OCI-LY1 (cell line): ENCODE measurements around the gene SSTR4.

ENCODE experiments used
- H2AFZ ChIP-seq: fragments of 200-600 bp; sonication (generic), shearing (Covaris generic); 2 replicates; pipeline ENCODE4 v1.6.0; 2014; ENCODE audit warnings: antibody characterized with exemption, mild to moderate bottlenecking, low read length
- H3F3A ChIP-seq: fragments of 200-600 bp; sonication (generic), shearing (Covaris generic); 2 replicates; pipeline ENCODE4 v1.6.0; 2014; ENCODE audit warnings: mild to moderate bottlenecking, antibody characterized with exemption, low read length, moderate library complexity; ENCODE audit not compliant: insufficient read depth
- H3K27ac ChIP-seq: fragments of 200-600 bp; sonication (generic); 2 replicates; pipeline ENCODE4 v1.5.1; 2014; ENCODE audit warnings: low read length, mixed run types, mild to moderate bottlenecking, low read depth; ENCODE audit not compliant: poor library complexity, severe bottlenecking
- H3K27me3 ChIP-seq: fragments of 200-600 bp; sonication (generic); 2 replicates; pipeline ENCODE4 v1.6.0; 2014; ENCODE audit warnings: antibody characterized with exemption, mild to moderate bottlenecking, low read length, moderate library complexity; ENCODE audit not compliant: insufficient read depth
- H3K36me3 ChIP-seq: fragments of 200-600 bp; sonication (generic); 2 replicates; pipeline ENCODE4 v1.6.1; 2014; ENCODE audit warnings: mild to moderate bottlenecking, antibody characterized with exemption, low read length, moderate library complexity, mixed read lengths; ENCODE audit not compliant: insufficient read depth
- H3K4me1 ChIP-seq: fragments of 200-600 bp; sonication (generic); 2 replicates; pipeline ENCODE4 v1.5.1; 2014; ENCODE audit warnings: mild to moderate bottlenecking, low read length, moderate library complexity; ENCODE audit not compliant: insufficient read depth, severe bottlenecking
- H3K4me2 ChIP-seq: fragments of 200-600 bp; sonication (generic), shearing (Covaris generic); 2 replicates; pipeline ENCODE4 v1.6.1; 2014; ENCODE audit warnings: low read length
- H3K4me3 ChIP-seq: fragments of 200-600 bp; sonication (generic); 2 replicates; pipeline ENCODE4 v1.5.1; 2014; ENCODE audit warnings: low read length, low read depth, mild to moderate bottlenecking, mixed read lengths; ENCODE audit not compliant: poor library complexity, severe bottlenecking
- H3K79me2 ChIP-seq: fragments of 200-600 bp; shearing (Covaris generic); 2 replicates; pipeline ENCODE4 v1.6.1; 2016; ENCODE audit warnings: mixed run types, low read length, mixed read lengths; ENCODE audit not compliant: insufficient read depth
- H3K9ac ChIP-seq: fragments of 200-600 bp; sonication (generic), shearing (Covaris generic); 2 replicates; pipeline ENCODE4 v1.6.1; 2014; ENCODE audit warnings: mild to moderate bottlenecking, low read length, mixed read lengths
- H3K9me2 ChIP-seq: fragments of 200-600 bp; sonication (generic), shearing (Covaris generic); 2 replicates; pipeline ENCODE4 v1.6.1; 2014; ENCODE audit warnings: low read depth, mild to moderate bottlenecking, low read length, mixed read lengths
- H3K9me3 ChIP-seq: fragments of 200-600 bp; shearing (Covaris generic); 2 replicates; pipeline ENCODE4 v1.6.1; 2014; ENCODE audit warnings: low read length, mixed read lengths
- H4K20me1 ChIP-seq: fragments of 200-600 bp; sonication (generic), shearing (Covaris generic); 2 replicates; pipeline ENCODE4 v1.6.0; 2016; ENCODE audit warnings: mild to moderate bottlenecking, low read length; ENCODE audit not compliant: insufficient read depth
- CTCF ChIP-seq: fragments of 200-600 bp; sonication (generic), shearing (Covaris generic); IDR thresholded peaks from 2 replicates; pipeline ENCODE4 v1.5.1; 2017; ENCODE audit warnings: mild to moderate bottlenecking, antibody characterized with exemption, low read length, moderate library complexity, mixed read lengths
- EZH2 ChIP-seq: fragments of 200-600 bp; sonication (generic), shearing (Covaris generic); IDR thresholded peaks from 2 replicates; pipeline ENCODE4 v1.8.0; 2017; ENCODE audit warnings: borderline replicate concordance, mixed run types, mild to moderate bottlenecking, antibody characterized with exemption, low read length, moderate library complexity, mixed read lengths

Gene SSTR4

GRCh38 chr20:22993823-22994222 is 41.3 kb upstream of the SSTR4 start:
- no peaks in the 10 kb centered on the region for H3K36me3 ChIP-seq
- TF ChIP-seq CTCF (no peak), EZH2 (no peak)
- H3K9me2 ChIP-seq = no peaks in the 10 kb centered on the region
- no peaks in the 10 kb centered on the region for H4K20me1 ChIP-seq
- H3K4me2 ChIP-seq = no peak overlapping the region
- H3K27me3 ChIP-seq = no peaks in the 10 kb centered on the region
- no peaks in the 10 kb centered on the region for H3K79me2 ChIP-seq
- H3K4me3 ChIP-seq = no peak overlapping the region
- H3K9me3 ChIP-seq = no peaks in the 10 kb centered on the region
- no peak overlapping the region for H3K9ac ChIP-seq
- H3F3A ChIP-seq = no peaks in the 10 kb centered on the region
- no peak overlapping the region for H2AFZ ChIP-seq
- H3K4me1 ChIP-seq = no peaks in the 10 kb centered on the region
- H3K27ac ChIP-seq = no peak overlapping the region

GRCh38 chr20:22995923-22996322 is 39.2 kb upstream of the SSTR4 start:
- Histone ChIP-seq H3K4me1 (no peaks in the 10 kb centered on the region), H3K4me3 (no peak overlapping the region), H3K4me2 (no peak overlapping the region), H3K9ac (no peak overlapping the region), H3K9me2 (no peaks in the 10 kb centered on the region), H3K36me3 (no peaks in the 10 kb centered on the region), H3F3A (no peaks in the 10 kb centered on the region), H3K9me3 (no peaks in the 10 kb centered on the region), H4K20me1 (no peaks in the 10 kb centered on the region), H3K27me3 (no peaks in the 10 kb centered on the region), H3K27ac (no peak overlapping the region), H2AFZ (no peak overlapping the region), H3K79me2 (no peaks in the 10 kb centered on the region)
- TF ChIP-seq CTCF (no peak), EZH2 (no peak)

GRCh38 chr20:22998476-22998875 is 36.6 kb upstream of the SSTR4 start:
- no peak overlapping the region for H3K27ac ChIP-seq
- TF ChIP-seq EZH2 (no peak), CTCF (no peak)
- no peak overlapping the region for H3K9ac ChIP-seq
- no peak overlapping the region for H3K4me3 ChIP-seq
- no peaks in the 10 kb centered on the region for H3F3A ChIP-seq
- H3K9me3 ChIP-seq = no peaks in the 10 kb centered on the region
- H3K79me2 ChIP-seq = no peaks in the 10 kb centered on the region
- no peak overlapping the region for H2AFZ ChIP-seq
- no peaks in the 10 kb centered on the region for H3K36me3 ChIP-seq
- H3K9me2 ChIP-seq = no peaks in the 10 kb centered on the region
- H3K27me3 ChIP-seq = no peaks in the 10 kb centered on the region
- no peak overlapping the region for H3K4me2 ChIP-seq
- H3K4me1 ChIP-seq = no peaks in the 10 kb centered on the region
- H4K20me1 ChIP-seq = no peaks in the 10 kb centered on the region
